WTC11 (cell line): ENCODE measurements around the gene WDR18. TPM values are rescaled to one million over a fixed set of nuclear protein-coding genes. Genes with fewer than 3 reads are reported as not detected.
A peak's percentile ranks its signal among the peaks of the same experiment; 100 is the strongest.

ENCODE experiments used
- ATAC-seq: fragments of 200-7000 bp; cut with Tn5 transposase; 2 replicates; pipeline ENCODE4 v1.10.0; 2021; ENCODE audit warnings: mild to moderate bottlenecking, moderate library complexity
- CTCF ChIA-PET: fragments of 300-600 bp; sonication (Branson Sonifier 250); formaldehyde crosslinking; loops from one replicate; lab custom pipeline; 2021; ENCODE audit warnings: antibody characterized with exemption; lab: Charles Lee
- POLR2A ChIA-PET: fragments of 350-600 bp; sonication (Branson Sonifier 250); formaldehyde crosslinking; loops from one replicate; lab custom pipeline; 2021; ENCODE audit warnings: antibody characterized with exemption; lab: Charles Lee
- DNase-seq: peaks from one replicate; pipeline ENCODE4 v3.0.0; 2021; ENCODE audit warnings: low spot score
- H3K27ac Mint-ChIP-seq: 2 replicates; pipeline ENCODE4 v1.8.0; 2021; ENCODE audit warnings: mixed read lengths
- H3K27me3 Mint-ChIP-seq: 2 replicates; pipeline ENCODE4 v1.8.0; 2021; ENCODE audit warnings: low read depth, mild to moderate bottlenecking, moderate library complexity, mixed read lengths
- H3K36me3 Mint-ChIP-seq: 2 replicates; pipeline ENCODE4 v1.8.0; 2021; ENCODE audit warnings: mixed read lengths
- H3K4me1 Mint-ChIP-seq: 2 replicates; pipeline ENCODE4 v1.8.0; 2022; ENCODE audit warnings: mixed read lengths
- H3K4me3 Mint-ChIP-seq: 2 replicates; pipeline ENCODE4 v1.8.0; 2021; ENCODE audit warnings: mild to moderate bottlenecking, moderate library complexity, mixed read lengths
- H3K9me3 Mint-ChIP-seq: 2 replicates; pipeline ENCODE4 v1.8.0; 2021; ENCODE audit warnings: mixed read lengths
- AR ChIP-seq: fragments of 250-450 bp; sonication (Bioruptor Pico); IDR thresholded peaks from 2 replicates; pipeline ENCODE4 v1.9.0; 2021; ENCODE audit warnings: mild to moderate bottlenecking
- ARID4B ChIP-seq: sonication (generic); formaldehyde crosslinking; IDR thresholded peaks from 2 replicates; pipeline ENCODE4 v1.8.0; 2023; ENCODE audit warnings: missing genetic modification reagents, mild to moderate bottlenecking, borderline replicate concordance
- ATF2 ChIP-seq: sonication (generic); formaldehyde crosslinking; IDR thresholded peaks from 2 replicates; pipeline ENCODE4 v1.8.1; 2022; ENCODE audit warnings: low read depth, missing genetic modification reagents, borderline replicate concordance
- ATF3 ChIP-seq: sonication (generic); formaldehyde crosslinking; conservative IDR thresholded peaks from 2 replicates; pipeline ENCODE4 v1.8.1; 2022; ENCODE audit warnings: mild to moderate bottlenecking, missing genetic modification reagents
- CBFB ChIP-seq: sonication (generic); formaldehyde crosslinking; IDR thresholded peaks from 2 replicates; pipeline ENCODE4 v1.8.1; 2022; ENCODE audit warnings: mild to moderate bottlenecking, low read depth, missing genetic modification reagents
- IRF1 ChIP-seq: sonication (generic); formaldehyde crosslinking; IDR thresholded peaks from 2 replicates; pipeline ENCODE4 v1.8.0; 2023; ENCODE audit warnings: missing genetic modification reagents
- MXD4 ChIP-seq: fragments of 250-450 bp; sonication (Bioruptor Pico); IDR thresholded peaks from 2 replicates; pipeline ENCODE4 v1.8.0; 2021; ENCODE audit warnings: mild to moderate bottlenecking, moderate library complexity, borderline replicate concordance
- NR3C1 ChIP-seq: sonication (generic); formaldehyde crosslinking; conservative IDR thresholded peaks from 2 replicates; pipeline ENCODE4 v1.8.1; 2023; ENCODE audit warnings: low read depth, mild to moderate bottlenecking, missing genetic modification reagents
- SOX15 ChIP-seq: fragments of 250-450 bp; sonication (Bioruptor Pico); IDR thresholded peaks from 2 replicates; pipeline ENCODE4 v1.9.0; 2021; ENCODE audit warnings: mild to moderate bottlenecking
- USF1 ChIP-seq: sonication (generic); formaldehyde crosslinking; IDR thresholded peaks from 2 replicates; pipeline ENCODE4 v1.8.0; 2022; ENCODE audit warnings: mild to moderate bottlenecking, missing genetic modification reagents
- USF2 ChIP-seq: sonication (generic); formaldehyde crosslinking; IDR thresholded peaks from 2 replicates; pipeline ENCODE4 v1.8.1; 2023; ENCODE audit warnings: mild to moderate bottlenecking, missing genetic modification reagents, moderate library complexity
- ZNF416 ChIP-seq: fragments of 250-450 bp; sonication (Bioruptor Pico); IDR thresholded peaks from 2 replicates; pipeline ENCODE4 v1.9.0; 2021; ENCODE audit warnings: mild to moderate bottlenecking, inconsistent platforms
- ZSCAN18 ChIP-seq: fragments of 250-450 bp; sonication (Bioruptor Pico); IDR thresholded peaks from 2 replicates; pipeline ENCODE4 v2.1.2; 2022; ENCODE audit warnings: mild to moderate bottlenecking, moderate library complexity
- total RNA-seq: library from RNA; stranded (reverse); gene quantifications from 3 replicates; pipeline ENCODE4 v1.2.3, GENCODE V29; 2021

Gene WDR18
- total RNA-seq, 1 experiment from 2014 or later = 140 TPM

- CTCF ChIA-PET = interaction anchor here (0.6 to 1.8 kb wide), 5 partner anchors 10 to 438 kb away, joined by 3 to 5 read pairs (median 4); partner anchors contain the start of gene CNN2
- TF ChIP-seq ZSCAN18 (CRISPR knock-in tag) = no peak
- TF ChIP-seq MXD4 (CRISPR knock-in tag) = no peak
- no peak for TF ChIP-seq ATF3
- TF ChIP-seq CBFB (CRISPR knock-in tag) = no peak
- no peak for TF ChIP-seq AR (CRISPR knock-in tag)
- TF ChIP-seq ARID4B = no peak
- no peak for TF ChIP-seq IRF1 (CRISPR knock-in tag)
- TF ChIP-seq ATF2 = no peak
- no peak for TF ChIP-seq SOX15 (CRISPR knock-in tag)
- no peak for TF ChIP-seq ZNF416 (CRISPR knock-in tag)
- TF ChIP-seq, all 79 proteins: peak for 0
- DNase-seq (peak; percentile 60), ATAC-seq (peak; percentile 17)
- Mint-ChIP-seq H3K36me3 (no peaks in the 10 kb centered on the region; the same call in 1 of the 2 replicates), H3K4me3 (no peak overlapping the region), H3K27me3 (no peaks in the 10 kb centered on the region; the same call in 1 of the 2 replicates), H3K27ac (peak overlapping the region; percentile 60; the same call in 1 of the 2 replicates), H3K9me3 (no peaks in the 10 kb centered on the region), H3K4me1 (peaks cover 28% of the 10 kb centered on the region)
- POLR2A ChIA-PET = interaction anchor here (0.6 to 1.5 kb wide), 3 partner anchors 10 to 88 kb away, joined by 3 to 9 read pairs (median 4); partner anchors contain the start of gene CNN2
Measured at GRCh38 chr19:1015782-1016646, 31.9 kb downstream of the WDR18 start.

GRCh38 chr19:1016647-1017114 lies 32.5 kb downstream of the WDR18 start:
- DNase-seq (no peak), ATAC-seq (no peak)
- Mint-ChIP-seq H3K27me3 (no peaks in the 10 kb centered on the region), H3K36me3 (no peaks in the 10 kb centered on the region; the same call in 1 of the 2 replicates)
- peak; percentile 66; the same call in 1 of the 2 replicates for TF ChIP-seq USF1 (CRISPR knock-in tag)
- TF ChIP-seq NR3C1 (CRISPR knock-in tag) = no peak
- peak; percentile 79 for TF ChIP-seq USF2
- TF ChIP-seq, all 79 proteins: peak for 2
- CTCF ChIA-PET = interaction anchor here (1.1 to 1.8 kb wide), 4 partner anchors 10 to 65 kb away, joined by 3 to 5 read pairs (median 4); partner anchors contain the start of gene CNN2
- Mint-ChIP-seq H3K9me3 (no peaks in the 10 kb centered on the region), H3K4me3 (no peak overlapping the region), H3K27ac (peak overlapping the region; percentile 92), H3K4me1 (peaks cover 28% of the 10 kb centered on the region)
- POLR2A ChIA-PET = interaction anchor here (0.5 to 1.5 kb wide), 6 partner anchors 10 to 87 kb away, joined by 3 to 9 read pairs (median 3); partner anchors contain the start of gene CNN2
